ENCODE results near the gene PHIP. TPM values are rescaled to one million over a fixed set of nuclear protein-coding genes. Genes with fewer than 3 reads are reported as not detected.

Gene PHIP
- total RNA-seq, 1 donor from 2014 or later: 32.0 TPM

- intact Hi-C loops (cut with DNase I): no loop called here
- H3K27ac ChIP-seq: no peak overlapping the region
- H3K4me1 ChIP-seq: peaks cover 26% of the 10 kb centered on the region
- DNase-seq (no peak), ATAC-seq (no peak)
- H3K9me3 ChIP-seq: no peaks in the 10 kb centered on the region
- no peaks in the 10 kb centered on the region for H3K36me3 ChIP-seq
- H3K4me3 ChIP-seq: no peak overlapping the region
- TF ChIP-seq, protein P1, sequence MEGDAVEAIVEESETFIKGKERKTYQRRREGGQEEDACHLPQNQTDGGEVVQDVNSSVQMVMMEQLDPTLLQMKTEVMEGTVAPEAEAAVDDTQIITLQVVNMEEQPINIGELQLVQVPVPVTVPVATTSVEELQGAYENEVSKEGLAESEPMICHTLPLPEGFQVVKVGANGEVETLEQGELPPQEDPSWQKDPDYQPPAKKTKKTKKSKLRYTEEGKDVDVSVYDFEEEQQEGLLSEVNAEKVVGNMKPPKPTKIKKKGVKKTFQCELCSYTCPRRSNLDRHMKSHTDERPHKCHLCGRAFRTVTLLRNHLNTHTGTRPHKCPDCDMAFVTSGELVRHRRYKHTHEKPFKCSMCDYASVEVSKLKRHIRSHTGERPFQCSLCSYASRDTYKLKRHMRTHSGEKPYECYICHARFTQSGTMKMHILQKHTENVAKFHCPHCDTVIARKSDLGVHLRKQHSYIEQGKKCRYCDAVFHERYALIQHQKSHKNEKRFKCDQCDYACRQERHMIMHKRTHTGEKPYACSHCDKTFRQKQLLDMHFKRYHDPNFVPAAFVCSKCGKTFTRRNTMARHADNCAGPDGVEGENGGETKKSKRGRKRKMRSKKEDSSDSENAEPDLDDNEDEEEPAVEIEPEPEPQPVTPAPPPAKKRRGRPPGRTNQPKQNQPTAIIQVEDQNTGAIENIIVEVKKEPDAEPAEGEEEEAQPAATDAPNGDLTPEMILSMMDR (IDR thresholded peaks at IDR 0.05): no peak
- H3K27me3 ChIP-seq: no peaks in the 10 kb centered on the region
These were observed 7.7 kb downstream of the PHIP start for GRCh38 chr6:79070206-79070825.

DNA sequence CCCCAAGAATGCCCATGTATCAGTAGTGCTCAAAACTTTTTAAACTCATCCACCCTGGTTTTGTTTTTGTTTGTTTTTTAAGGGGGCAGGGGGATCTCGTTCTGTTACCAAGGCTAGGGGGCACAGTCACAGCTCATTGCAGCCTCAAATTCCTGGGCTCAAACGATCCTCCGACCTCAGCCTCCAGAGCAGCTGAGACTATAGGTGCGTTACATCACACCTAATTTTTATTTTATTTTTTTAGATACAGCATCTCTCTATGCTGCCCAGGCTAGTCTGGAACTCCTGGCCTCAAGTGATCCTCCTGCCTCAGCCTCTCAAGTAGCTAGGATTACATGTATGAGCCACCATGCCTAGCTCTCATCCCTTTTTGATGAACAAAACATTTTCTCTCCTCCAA, 11.2 kb downstream of the PHIP start:
- Histone ChIP-seq H3K27me3 (no peaks in the 10 kb centered on the region), H3K4me1 (peaks cover 20% of the 10 kb centered on the region), H3K27ac (no peak overlapping the region), H3K4me3 (no peak overlapping the region), H3K9me3 (no peaks in the 10 kb centered on the region), H3K36me3 (no peaks in the 10 kb centered on the region)
- no peak for DNase-seq
- no peak for ATAC-seq
- TF ChIP-seq, protein P1 (IDR thresholded peaks at IDR 0.05): no peak
- intact Hi-C loops (cut with DNase I): no loop called here

DNA sequence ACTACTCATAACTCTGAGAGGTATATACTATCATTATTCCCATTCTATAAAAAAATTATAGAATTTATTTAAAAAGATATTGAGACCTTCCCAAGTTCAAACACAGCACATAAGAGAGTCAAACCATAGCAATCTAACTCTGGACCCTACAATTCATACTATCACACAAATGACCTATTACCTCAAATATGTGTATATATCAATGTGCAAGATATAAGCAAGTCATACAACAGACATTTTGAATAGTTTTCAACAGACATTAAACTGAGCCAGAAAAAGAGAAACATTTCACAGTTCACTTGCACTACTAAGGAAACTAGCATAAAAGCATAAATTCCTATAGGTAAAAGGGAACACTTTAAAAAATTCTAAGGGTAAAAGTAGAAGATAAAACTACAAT, 11.7 kb downstream of the PHIP start:
- H3K4me1 ChIP-seq: peaks cover 20% of the 10 kb centered on the region
- no peak for ATAC-seq
- intact Hi-C loops (cut with DNase I): no loop called here

DNA sequence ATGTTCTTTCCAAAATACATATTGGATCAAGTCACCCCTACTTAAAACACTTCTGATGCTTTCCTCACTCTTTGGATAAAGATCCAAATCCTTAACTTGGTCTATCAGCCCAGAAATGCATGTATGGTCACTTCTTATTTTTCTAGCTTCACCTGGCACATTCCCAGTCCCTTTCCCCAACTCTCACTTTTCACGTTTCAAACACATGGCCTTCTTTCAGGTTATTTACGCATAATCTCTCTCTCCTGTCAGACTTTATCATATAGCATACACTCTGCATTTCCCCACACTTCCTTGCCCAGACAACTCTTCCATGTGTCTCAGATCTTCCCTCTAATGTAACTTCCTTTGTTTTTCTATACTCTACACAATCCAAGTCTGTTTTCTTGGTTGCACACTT, 12.8 kb downstream of the PHIP start:
- intact Hi-C loops (cut with DNase I): no loop called here
- no peak for DNase-seq
- Histone ChIP-seq H3K4me1 (peaks cover 17% of the 10 kb centered on the region), H3K4me3 (no peak overlapping the region), H3K27me3 (no peaks in the 10 kb centered on the region), H3K36me3 (peaks cover 6% of the 10 kb centered on the region), H3K27ac (no peak overlapping the region), H3K9me3 (no peaks in the 10 kb centered on the region)
- no peak for ATAC-seq
- TF ChIP-seq, protein P1 (IDR thresholded peaks at IDR 0.05): no peak

More for the DNA sequence above, 11.7 kb downstream of the PHIP start:
- Histone ChIP-seq H3K27me3 (no peaks in the 10 kb centered on the region), H3K36me3 (no peaks in the 10 kb centered on the region), H3K4me3 (no peak overlapping the region), H3K9me3 (no peaks in the 10 kb centered on the region), H3K27ac (no peak overlapping the region)
- TF ChIP-seq, protein P1 (IDR thresholded peaks at IDR 0.05): no peak
- no peak for DNase-seq

DNA sequence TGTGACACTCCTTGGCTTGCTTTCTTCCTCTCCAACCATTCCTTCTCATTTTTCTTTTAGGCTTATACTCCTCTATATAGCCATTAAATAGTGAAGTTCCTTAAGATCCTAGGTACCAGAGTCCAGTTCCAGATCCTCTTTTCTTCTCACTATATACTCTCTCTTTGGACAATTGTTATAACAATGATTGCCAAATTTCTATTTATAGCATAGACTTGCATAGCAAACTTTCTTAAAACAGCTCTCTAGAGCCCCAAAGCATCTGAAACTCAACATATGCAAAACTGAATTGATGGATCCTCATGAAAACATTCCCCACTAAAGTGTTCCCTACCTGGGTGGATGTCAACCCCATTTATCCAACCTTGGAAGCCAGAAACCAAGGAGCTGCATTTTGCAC, 13.4 kb downstream of the PHIP start:
- Histone ChIP-seq H3K9me3 (no peaks in the 10 kb centered on the region), H3K36me3 (peaks cover 11% of the 10 kb centered on the region), H3K27me3 (no peaks in the 10 kb centered on the region), H3K27ac (no peak overlapping the region), H3K4me1 (peaks cover 12% of the 10 kb centered on the region), H3K4me3 (no peak overlapping the region)
- TF ChIP-seq, protein P1 (IDR thresholded peaks at IDR 0.05): no peak
- intact Hi-C loops (cut with DNase I): no loop called here
- DNase-seq: no peak
- no peak for ATAC-seq

DNA sequence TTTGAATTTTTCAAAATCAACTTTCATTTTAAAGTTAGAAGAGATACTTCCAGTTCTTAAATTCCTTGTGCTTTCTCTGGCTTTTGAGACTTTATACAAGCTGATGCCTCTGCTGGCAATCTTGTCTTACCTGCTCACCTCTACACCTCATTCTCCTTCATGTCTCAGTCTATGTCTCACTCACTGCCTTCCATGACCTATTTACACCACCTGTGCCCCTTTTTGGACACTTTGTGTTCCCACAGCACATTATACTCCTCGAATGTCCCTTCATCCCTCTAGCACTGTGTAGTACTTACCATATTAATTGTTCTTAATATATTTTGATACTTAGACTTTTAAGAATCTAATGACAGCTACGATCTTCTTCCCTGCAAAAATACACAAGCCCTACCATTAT, 15.3 kb downstream of the PHIP start:
- Histone ChIP-seq H3K27ac (no peak overlapping the region), H3K9me3 (no peaks in the 10 kb centered on the region), H3K36me3 (peaks cover 31% of the 10 kb centered on the region), H3K4me3 (no peak overlapping the region), H3K27me3 (no peaks in the 10 kb centered on the region), H3K4me1 (peaks cover 12% of the 10 kb centered on the region)
- intact Hi-C loops (cut with DNase I): no loop called here
- no peak for DNase-seq
- ATAC-seq: no peak
- TF ChIP-seq, protein P1 (IDR thresholded peaks at IDR 0.05): no peak
